ENCODE results near the gene MTA3.
"Not testable (repeated sequence)": the region's sequence is repeated elsewhere in the genome, so short reads cannot be mapped to it uniquely, and the experiment has no call there.

MTA3 gene

DNA sequence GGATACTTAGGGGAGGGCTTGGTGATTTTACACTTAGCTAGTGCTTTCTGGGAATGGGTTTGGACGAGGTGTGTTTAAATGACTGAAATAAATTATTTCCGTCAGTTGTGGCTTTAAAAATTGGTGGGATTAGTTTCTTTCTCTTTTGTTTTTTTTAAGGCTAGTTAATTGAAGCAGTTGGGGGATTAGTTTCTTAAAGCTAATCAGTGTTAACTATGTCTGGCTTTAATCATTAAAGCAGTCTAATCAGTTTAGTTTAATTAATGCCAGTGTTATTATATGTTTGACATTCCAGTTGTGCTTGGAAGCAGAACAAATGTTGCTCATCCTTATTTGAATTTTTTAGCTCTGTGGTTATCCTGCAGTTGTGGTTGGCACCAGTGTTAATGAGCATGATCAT is 10.2 kb downstream of the MTA3 start:
- DNase-seq: no peak
- TF ChIP-seq GATA1 (IDR thresholded peaks at IDR 0.05; ENCODE audit: low read depth, low read length): no peak
- no peak for TF ChIP-seq POLR2A (IDR thresholded peaks at IDR 0.05; ENCODE audit: low read length)

GRCh38 chr2:42581257-42581656 is 12.8 kb downstream of the MTA3 start:
- no peak for TF ChIP-seq GATA1 (IDR thresholded peaks at IDR 0.05; ENCODE audit: low read depth, low read length)
- TF ChIP-seq POLR2A (IDR thresholded peaks at IDR 0.05; ENCODE audit: low read length): no peak
- DNase-seq: no peak

- not testable (repeated sequence) for DNase-seq
Observed at GRCh38 chr2:42584628-42585027, 16.2 kb downstream of the MTA3 start.

DNA sequence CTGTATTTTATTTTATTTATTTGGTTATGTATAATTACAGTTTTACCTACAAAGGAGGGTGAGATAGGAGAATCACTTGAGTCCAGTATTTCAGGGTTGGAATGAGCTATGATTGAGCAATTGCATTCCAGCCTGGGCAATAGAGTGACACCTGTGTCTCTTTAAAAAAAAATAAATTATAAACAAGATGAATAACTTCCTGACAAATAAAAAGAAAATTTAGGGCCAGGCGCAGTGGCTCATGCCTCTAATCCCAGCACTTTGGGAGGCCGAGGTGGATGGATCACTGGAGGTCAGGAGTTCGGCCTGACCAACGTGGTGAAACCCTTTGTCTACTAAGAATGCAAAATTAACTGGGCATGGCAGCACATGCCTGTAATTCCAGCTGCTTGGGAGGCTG is 17.3 kb downstream of the MTA3 start:
- no peak for DNase-seq
- TF ChIP-seq GATA1 (IDR thresholded peaks at IDR 0.05; ENCODE audit: low read depth, low read length) (no peak), POLR2A (IDR thresholded peaks at IDR 0.05; ENCODE audit: low read length) (no peak)

GRCh38 chr2:42587526-42588117 is 19.2 kb downstream of the MTA3 start:
- no peak for DNase-seq
- TF ChIP-seq POLR2A (IDR thresholded peaks at IDR 0.05; ENCODE audit: low read length) (no peak), GATA1 (IDR thresholded peaks at IDR 0.05; ENCODE audit: low read depth, low read length) (no peak)

GRCh38 chr2:42588121-42588520 is 19.7 kb downstream of the MTA3 start:
- no peak for TF ChIP-seq GATA1 (IDR thresholded peaks at IDR 0.05; ENCODE audit: low read depth, low read length)
- TF ChIP-seq POLR2A (IDR thresholded peaks at IDR 0.05; ENCODE audit: low read length): no peak
- DNase-seq: no peak

DNA sequence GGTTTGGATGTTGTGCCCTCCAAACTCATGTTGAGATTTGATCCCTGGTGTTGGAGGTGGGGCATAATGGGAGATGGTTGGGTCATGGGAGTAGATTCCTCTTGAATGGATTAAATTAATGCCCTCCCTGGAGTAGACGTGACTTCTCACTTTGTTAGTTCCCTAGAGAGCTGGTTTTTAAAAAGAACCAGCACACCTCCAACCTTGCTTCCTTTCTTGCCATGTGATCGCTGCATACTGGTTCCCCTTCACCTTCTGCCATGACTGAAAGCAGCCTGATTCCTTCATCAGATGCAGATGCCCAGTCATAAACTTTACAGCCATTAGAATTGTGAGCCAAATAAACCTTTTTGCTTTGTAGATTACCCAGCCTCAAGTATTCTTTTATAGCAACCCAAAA is 21.7 kb downstream of the MTA3 start:
- no peak for DNase-seq
- TF ChIP-seq POLR2A (IDR thresholded peaks at IDR 0.05; ENCODE audit: low read length) (no peak), GATA1 (IDR thresholded peaks at IDR 0.05; ENCODE audit: low read depth, low read length) (no peak)

DNA sequence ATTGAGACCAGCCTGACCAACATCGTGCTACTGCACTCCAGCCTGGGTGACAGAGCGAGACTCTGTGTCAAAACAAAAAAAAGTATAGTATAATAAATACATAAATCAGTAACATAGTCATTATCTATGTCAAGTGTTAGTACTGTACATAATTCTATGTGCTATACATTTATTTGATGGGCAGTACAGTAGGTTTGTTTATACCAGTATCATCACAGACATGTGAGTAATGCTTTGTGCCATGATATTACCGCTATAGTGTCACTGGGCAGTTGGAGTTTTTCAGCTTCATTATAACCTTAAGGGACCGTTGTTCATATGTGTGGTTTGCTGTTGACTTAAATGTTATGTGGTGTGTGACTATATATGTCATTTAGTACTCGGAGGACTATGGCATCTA is 24.9 kb downstream of the MTA3 start:
- TF ChIP-seq GATA1 (IDR thresholded peaks at IDR 0.05; ENCODE audit: low read depth, low read length) (no peak), POLR2A (IDR thresholded peaks at IDR 0.05; ENCODE audit: low read length) (no peak)
- DNase-seq: no peak

DNA sequence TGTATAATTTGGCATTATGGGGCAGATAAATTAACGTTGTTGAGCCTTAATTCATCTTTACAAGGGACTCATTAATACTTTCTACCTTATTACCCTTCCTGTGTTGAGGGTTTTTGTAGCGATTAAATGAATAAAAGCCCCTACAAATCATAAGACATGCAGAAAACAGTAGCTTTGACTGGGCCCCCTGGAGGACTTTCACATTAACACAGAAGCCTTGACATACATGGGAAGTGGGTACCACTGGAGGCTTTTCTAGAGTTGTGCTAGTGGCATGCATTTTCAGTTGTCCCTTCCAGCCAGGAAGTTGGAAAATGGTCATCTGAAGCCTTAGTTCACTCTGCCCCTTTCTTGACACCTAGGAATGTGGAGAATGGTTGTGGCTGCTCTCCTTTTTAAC is 30.2 kb downstream of the MTA3 start:
- DNase-seq: no peak
- TF ChIP-seq POLR2A (IDR thresholded peaks at IDR 0.05; ENCODE audit: low read length): no peak
- no peak for TF ChIP-seq GATA1 (IDR thresholded peaks at IDR 0.05; ENCODE audit: low read depth, low read length)

DNA sequence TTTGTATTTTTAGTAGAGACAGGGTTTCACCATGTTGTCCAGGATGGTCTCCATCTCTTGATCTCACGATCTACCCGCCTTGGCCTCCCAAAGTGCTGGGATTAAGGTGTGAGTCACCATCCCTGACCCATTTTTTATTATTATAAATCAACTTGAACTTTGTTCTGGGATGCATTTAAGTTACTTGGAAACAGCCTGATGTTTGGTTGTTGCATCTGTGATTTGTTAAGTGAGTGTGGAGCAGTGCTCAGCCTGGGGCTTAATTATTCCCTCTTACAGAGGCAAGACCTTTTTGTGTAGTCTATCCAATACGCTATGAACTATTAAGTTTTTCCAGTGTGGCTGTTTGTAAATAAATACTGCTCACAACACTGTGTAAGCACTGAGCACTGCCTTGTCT is 32.6 kb downstream of the MTA3 start:
- no peak for DNase-seq
- TF ChIP-seq POLR2A (IDR thresholded peaks at IDR 0.05; ENCODE audit: low read length) (no peak), GATA1 (IDR thresholded peaks at IDR 0.05; ENCODE audit: low read depth, low read length) (no peak)

DNA sequence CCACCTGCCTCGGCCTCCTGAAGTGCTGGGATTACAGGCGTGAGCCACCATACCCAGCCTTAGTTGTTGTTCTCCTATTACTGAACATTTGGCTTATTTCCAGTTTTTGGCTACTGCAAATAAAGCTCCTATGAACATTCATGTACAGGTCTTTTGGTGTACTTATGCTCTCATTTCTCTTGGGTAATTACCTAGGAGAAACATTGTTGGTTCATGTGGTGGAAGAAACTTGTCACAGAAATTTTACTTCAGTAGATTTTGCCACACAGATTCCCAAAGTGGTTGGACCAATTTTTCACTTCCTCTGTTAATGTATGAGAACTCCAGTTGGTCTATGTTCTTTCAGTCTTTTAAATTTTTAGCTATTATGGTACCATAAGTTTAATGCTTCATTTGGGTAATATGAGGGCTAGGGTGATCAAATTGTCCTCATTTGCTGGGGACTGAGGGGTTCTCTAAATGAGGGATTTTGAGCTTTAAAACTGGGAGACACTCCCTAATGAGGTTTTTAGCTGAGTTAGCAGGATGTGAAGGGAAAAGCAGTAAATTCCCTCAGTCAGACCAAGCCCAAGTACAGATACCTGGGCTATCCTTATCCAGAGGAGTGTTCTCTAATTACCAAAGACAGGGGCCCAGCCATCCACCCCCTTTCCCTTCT is 33.9 kb downstream of the MTA3 start:
- TF ChIP-seq POLR2A (IDR thresholded peaks at IDR 0.05; ENCODE audit: low read length): no peak
- no peak for TF ChIP-seq GATA1 (IDR thresholded peaks at IDR 0.05; ENCODE audit: low read depth, low read length)
- DNase-seq: no peak

- DNase-seq: no peak
- TF ChIP-seq GATA1 (IDR thresholded peaks at IDR 0.05; ENCODE audit: low read depth, low read length) (no peak), POLR2A (IDR thresholded peaks at IDR 0.05; ENCODE audit: low read length) (no peak)
Observed at GRCh38 chr2:42602876-42603219, 34.4 kb downstream of the MTA3 start.

DNA sequence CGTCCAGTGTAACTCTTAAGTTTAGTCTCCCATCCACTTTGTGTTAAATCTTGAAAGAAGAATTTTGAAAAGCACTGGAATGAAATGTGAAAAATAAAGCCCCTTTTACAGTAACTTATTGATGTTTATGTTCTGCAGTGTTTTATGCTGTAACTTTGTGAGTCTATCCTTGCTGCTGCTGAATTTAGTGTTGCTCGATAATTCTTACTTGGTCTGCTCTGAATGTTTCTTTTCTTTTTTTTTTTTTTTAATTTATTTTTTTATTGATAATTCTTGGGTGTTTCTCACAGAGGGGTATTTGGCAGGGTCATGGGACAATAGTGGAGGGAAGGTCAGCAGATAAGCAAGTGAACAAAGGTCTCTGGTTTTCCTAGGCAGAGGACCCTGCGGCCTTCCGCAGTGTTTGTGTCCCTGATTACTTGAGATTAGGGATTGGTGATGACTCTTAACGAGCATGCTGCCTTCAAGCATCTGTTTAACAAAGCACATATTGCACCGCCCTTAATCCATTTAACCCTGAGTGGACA is 36.0 kb downstream of the MTA3 start:
- DNase-seq: not testable (repeated sequence)

DNA sequence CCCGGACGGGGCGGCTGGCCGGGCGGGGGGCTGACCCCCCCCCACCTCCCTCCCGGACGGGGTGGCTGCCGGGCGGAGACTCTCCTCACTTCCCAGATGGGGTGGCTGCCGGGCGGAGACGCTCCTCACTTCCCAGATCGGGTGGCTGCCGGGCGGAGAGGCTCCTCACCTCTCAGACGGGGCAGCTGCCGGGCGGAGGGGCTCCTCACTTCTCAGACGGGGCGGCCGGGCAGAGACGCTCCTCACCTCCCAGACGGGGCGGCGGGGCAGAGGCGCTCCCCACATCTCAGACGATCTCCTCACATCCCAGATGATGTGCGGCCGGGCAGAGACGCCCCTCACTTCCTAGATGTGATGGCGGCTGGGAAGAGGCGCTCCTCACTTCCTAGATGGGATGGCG is 37.7 kb downstream of the MTA3 start:
- not testable (repeated sequence) for DNase-seq

GRCh38 chr2:42607101-42607637 is 38.7 kb downstream of the MTA3 start:
- no peak for DNase-seq
- TF ChIP-seq POLR2A (IDR thresholded peaks at IDR 0.05; ENCODE audit: low read length) (no peak), GATA1 (IDR thresholded peaks at IDR 0.05; ENCODE audit: low read depth, low read length) (no peak)

All from erythroblast (primary cell).